ENCODE data around the gene FAM181A. TPM values are rescaled to one million over a fixed set of nuclear protein-coding genes. Genes with fewer than 3 reads are reported as not detected.

FAM181A gene
- total RNA-seq, 2 experiments from 2014 or later = not detected

DNA sequence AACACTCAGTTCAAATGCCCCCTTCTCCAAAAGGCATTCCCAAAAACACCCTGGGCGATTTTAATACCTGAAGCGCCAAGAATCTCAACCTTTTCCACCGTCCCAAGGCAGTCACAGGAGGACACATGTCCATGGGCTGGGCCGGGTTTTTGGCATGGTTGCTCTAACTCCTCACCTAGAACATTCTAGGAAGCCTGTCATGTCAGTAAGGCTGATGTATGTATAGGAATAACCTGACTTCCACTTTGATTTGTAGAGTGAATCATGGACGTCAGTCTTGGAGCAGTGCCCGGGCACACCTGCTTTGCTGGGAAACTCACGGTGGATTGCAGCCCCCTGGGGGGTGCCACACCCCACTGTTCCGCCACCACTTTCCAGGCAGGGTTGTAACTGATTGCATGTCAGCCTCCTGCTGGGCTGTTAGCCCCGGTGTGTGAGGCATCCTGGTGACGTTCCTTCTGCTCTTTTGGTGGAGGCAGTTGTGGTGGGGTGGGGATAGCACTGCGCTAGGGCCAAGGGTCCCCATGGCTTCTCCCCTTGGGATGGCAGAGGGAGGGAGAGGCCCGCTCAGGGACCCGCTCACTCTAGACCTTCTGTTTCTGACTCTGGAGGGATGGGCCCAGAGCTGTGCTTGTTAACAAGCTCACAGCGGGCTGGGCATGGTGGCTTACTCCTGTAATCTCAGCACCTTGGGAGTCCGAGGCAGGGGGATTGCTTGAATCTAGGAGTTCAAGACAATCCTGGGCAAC is 35.2 kb upstream of the FAM181A start:
- Mint-ChIP-seq H3K9me3 (no peaks in the 10 kb centered on the region), H3K27me3 (peaks cover 11% of the 10 kb centered on the region), H3K4me3 (no peak overlapping the region), H3K36me3 (ENCODE audit: low read depth) (no peaks in the 10 kb centered on the region), H3K27ac (no peak overlapping the region), H3K4me1 (ENCODE audit: low read depth) (no peaks in the 10 kb centered on the region)
- intact Hi-C loops (cut with micrococcal nuclease) = loop anchor here (5.0 kb wide), 1 partner anchor 235 kb away; no protein-coding TSS in a partner anchor
- no peak for ATAC-seq
- TF ChIP-seq, protein P1, sequence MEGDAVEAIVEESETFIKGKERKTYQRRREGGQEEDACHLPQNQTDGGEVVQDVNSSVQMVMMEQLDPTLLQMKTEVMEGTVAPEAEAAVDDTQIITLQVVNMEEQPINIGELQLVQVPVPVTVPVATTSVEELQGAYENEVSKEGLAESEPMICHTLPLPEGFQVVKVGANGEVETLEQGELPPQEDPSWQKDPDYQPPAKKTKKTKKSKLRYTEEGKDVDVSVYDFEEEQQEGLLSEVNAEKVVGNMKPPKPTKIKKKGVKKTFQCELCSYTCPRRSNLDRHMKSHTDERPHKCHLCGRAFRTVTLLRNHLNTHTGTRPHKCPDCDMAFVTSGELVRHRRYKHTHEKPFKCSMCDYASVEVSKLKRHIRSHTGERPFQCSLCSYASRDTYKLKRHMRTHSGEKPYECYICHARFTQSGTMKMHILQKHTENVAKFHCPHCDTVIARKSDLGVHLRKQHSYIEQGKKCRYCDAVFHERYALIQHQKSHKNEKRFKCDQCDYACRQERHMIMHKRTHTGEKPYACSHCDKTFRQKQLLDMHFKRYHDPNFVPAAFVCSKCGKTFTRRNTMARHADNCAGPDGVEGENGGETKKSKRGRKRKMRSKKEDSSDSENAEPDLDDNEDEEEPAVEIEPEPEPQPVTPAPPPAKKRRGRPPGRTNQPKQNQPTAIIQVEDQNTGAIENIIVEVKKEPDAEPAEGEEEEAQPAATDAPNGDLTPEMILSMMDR (IDR thresholded peaks at IDR 0.05) = no peak
- no peak for DNase-seq
- ChIA-PET POLR2A (no interaction called here), CTCF (interaction anchor here (0.8 to 1.0 kb wide), 2 partner anchors 48 to 91 kb away, joined by 3 read pairs; no protein-coding TSS in a partner anchor)

- POLR2A ChIA-PET = no interaction called here
Measured at GRCh38 chr14:93892505-93892839, 34.7 kb upstream of the FAM181A start.

DNA sequence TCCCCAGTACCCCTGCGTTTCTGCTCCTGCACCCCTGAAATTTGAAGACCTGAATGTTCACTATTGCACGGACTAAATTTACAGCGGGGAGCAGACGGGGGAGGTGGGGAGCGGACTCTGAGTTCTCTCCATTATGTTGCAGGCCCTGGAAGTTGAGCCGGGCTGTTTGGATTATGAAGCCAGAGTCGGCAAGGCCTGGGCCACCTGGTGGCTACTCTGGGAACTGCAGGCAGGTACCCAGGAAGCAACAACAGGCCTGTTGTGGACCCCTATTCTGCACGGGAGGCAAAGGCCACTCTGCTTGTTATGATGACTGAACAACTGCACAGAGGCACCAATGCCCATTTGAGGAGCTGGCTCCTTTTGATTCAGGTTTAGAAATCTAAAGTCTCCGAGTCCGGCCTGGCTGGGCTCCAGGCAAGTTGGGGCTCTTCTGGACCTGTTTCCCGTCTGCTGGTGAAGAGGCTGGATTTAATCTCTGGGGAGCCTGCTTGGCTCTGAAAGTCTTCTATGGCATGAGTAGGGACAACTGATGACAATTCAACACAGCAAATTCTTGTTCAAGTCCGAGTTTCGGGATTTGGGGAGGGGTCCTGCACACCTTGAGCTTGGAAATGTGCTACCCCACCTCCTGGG is 34.1 kb upstream of the FAM181A start:
- intact Hi-C loops (cut with micrococcal nuclease) = loop anchor here (5.0 kb wide), 1 partner anchor 236 kb away; no protein-coding TSS in a partner anchor

More at GRCh38 chr14:93892505-93892839, 34.7 kb upstream of the FAM181A start:
- CTCF ChIA-PET = interaction anchor here (0.8 to 1.5 kb wide), 4 partner anchors 47 to 237 kb away, joined by 3 to 9 read pairs (median 3); no protein-coding TSS in a partner anchor
- no peak for ATAC-seq
- Mint-ChIP-seq H3K36me3 (ENCODE audit: low read depth) (no peaks in the 10 kb centered on the region), H3K27me3 (peaks cover 11% of the 10 kb centered on the region), H3K27ac (no peak overlapping the region), H3K4me3 (no peak overlapping the region), H3K4me1 (ENCODE audit: low read depth) (no peaks in the 10 kb centered on the region), H3K9me3 (no peaks in the 10 kb centered on the region)
- TF ChIP-seq, protein P1 (IDR thresholded peaks at IDR 0.05) = no peak
- no peak for DNase-seq
- intact Hi-C loops (cut with micrococcal nuclease) = loop anchor here (5.0 kb wide), 1 partner anchor 235 kb away; no protein-coding TSS in a partner anchor

DNA sequence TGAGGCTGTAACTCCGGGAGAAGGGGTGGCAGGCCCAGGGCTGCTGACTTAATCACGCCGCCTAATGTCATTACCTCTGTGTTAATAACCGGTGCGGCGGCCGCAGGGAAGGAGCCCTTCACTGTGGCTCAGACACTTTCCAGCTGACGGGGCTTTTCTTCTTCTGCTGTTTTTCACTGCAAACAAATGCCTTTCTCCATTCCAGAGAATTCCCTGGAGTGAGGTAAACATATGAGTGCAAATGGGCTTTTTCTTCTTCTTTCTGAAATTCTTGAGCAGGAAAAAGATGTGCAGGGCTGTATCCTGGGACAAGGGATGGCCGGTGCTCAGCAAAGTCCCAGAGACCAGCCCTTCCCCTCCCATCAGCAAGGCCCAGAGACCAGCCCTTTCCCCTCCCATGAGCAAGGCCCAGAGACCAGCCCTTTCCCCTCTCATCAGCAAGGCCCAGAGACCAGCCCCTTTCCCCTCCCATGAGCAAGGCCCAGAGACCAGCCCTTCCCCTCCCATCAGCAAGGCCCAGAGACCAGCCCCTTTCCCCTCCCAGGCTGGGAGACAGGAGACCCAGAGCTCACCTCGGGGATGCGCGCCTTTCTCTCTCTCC is 33.4 kb upstream of the FAM181A start:
- Mint-ChIP-seq H3K4me3 (no peak overlapping the region), H3K27me3 (peaks cover 11% of the 10 kb centered on the region), H3K27ac (no peak overlapping the region), H3K4me1 (ENCODE audit: low read depth) (no peaks in the 10 kb centered on the region), H3K36me3 (ENCODE audit: low read depth) (no peaks in the 10 kb centered on the region), H3K9me3 (no peaks in the 10 kb centered on the region)
- POLR2A ChIA-PET = no interaction called here
- DNase-seq = no peak
- TF ChIP-seq, protein P1 (IDR thresholded peaks at IDR 0.05) = no peak
- no peak for ATAC-seq
- intact Hi-C loops (cut with micrococcal nuclease) = loop anchor here (5.0 kb wide), 1 partner anchor 236 kb away; no protein-coding TSS in a partner anchor
- CTCF ChIA-PET = interaction anchor here (0.6 to 1.5 kb wide), 7 partner anchors 10 to 239 kb away, joined by 3 to 9 read pairs (median 3); no protein-coding TSS in a partner anchor

More for the DNA sequence above, 34.1 kb upstream of the FAM181A start:
- Mint-ChIP-seq H3K4me1 (ENCODE audit: low read depth) (no peaks in the 10 kb centered on the region), H3K4me3 (no peak overlapping the region), H3K27me3 (peaks cover 11% of the 10 kb centered on the region), H3K9me3 (no peaks in the 10 kb centered on the region), H3K27ac (no peak overlapping the region), H3K36me3 (ENCODE audit: low read depth) (no peaks in the 10 kb centered on the region)
- ATAC-seq (peak; percentile 87), DNase-seq (peak; percentile 84)
- ChIA-PET CTCF (interaction anchor here (0.6 to 1.5 kb wide), 8 partner anchors 9 to 238 kb away, joined by 3 to 9 read pairs (median 3); no protein-coding TSS in a partner anchor), POLR2A (no interaction called here)
- TF ChIP-seq, protein P1 (IDR thresholded peaks at IDR 0.05) = peak; percentile 96

All from activated CD8-positive, alpha-beta T cell treated with anti-CD3 and anti-CD28 coated beads for 36 hours (primary cell).